GM19023 (cell line): ENCODE data around the gene PFKFB3.
A peak's percentile ranks its signal among the peaks of the same experiment; 100 is the strongest.

ENCODE experiments used
- ATAC-seq: cut with Tn5 transposase; IDR thresholded peaks from one replicate; pipeline ENCODE4 v1.9.1; 2021; ENCODE audit warnings: mild to moderate bottlenecking, moderate library complexity; ENCODE audit not compliant: unreplicated experiment

Gene PFKFB3

DNA sequence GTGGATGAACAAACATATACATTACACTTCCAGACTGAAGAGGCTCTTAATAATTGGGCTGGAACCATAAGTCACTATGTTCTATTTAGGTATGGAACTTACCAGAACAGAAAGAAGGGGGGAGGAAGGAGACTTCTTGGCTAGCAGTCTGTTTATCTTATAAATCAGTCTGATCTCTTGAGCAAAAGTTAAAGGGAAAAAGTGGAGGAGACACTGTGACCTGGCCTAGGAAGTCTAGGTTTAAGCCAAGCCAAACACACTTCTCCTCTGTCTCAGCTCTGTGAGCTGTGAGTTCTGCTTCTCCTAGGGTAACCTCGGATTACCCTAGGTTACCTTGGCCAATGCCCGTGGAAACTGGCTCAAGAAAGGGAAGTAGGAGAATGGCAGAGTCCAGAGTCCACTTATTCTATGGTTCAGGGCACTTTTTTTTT, 95.2 kb downstream of the PFKFB3 start:
- no peak for ATAC-seq

- no peak for ATAC-seq
Observed at GRCh38 chr10:6298428-6298827, 95.7 kb downstream of the PFKFB3 start.

DNA sequence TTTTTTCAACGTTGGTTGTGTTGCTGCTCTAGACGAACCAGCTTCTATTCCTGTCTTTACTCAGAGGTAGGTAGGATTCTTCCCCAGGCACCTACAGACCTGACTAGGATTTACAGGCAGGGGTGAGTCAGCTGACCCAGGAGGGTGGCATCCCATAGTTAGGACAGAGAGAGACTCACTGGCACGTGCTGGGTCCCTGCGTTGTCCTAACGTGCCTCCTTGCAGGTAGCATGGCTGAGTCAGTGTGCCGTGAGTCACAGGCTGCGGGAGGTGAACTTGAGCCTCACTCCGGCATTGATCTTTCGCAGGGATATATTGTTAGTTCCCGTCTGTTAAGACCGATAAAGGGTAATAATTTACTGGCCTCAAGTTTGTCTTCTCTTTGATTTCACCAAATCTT, 96.5 kb downstream of the PFKFB3 start:
- no peak for ATAC-seq

DNA sequence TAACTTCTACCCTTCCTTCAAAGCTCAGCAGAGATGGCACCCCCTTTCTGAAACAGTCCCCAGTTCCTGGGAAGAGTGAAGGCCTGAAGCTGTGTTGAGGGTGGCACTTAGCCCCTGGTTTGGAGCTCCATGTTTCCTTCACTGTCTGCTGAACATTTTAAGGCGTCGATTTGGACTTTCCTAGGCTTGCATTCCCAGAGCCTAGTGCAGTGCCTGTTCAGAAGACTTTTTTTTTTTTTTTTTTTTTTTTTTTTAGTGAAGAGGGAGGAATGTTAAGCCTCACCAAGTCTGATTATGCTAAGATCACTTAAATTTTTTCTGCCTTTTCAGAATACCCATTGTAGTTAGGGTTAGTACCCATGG, 97.0 kb downstream of the PFKFB3 start:
- no peak for ATAC-seq

DNA sequence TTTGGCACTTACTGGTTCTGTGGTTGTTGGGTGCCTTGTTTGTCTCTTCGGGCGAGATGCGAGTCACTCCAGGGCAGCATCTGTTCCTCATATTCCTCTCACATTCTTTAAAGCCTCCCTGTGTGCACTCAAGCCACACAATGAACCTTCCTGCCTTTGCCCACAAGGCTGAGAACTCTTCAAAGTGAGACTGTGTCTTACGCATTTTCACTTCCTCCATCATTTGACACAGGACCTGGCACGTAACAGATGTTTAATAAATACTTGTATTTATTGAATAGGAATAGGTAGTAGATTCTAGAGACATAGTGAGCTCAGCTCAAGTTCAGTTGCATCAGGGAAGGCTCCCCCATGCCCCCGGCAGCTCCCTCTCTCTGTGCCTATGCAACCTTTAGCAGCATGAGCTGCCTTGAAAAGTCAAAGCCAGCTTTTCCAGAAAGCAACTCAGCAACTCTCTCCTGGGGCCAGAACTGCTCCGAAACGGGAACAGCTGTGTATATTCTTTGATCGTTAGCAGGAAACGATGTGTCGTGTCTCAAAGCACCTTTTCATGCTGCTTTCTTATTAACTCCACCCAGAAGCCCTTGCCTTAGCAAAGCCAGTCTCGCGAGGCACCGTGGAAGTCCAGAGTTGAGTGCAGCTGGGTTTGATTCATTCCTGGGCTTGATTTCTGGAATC, 97.5 kb downstream of the PFKFB3 start:
- ATAC-seq: peak; percentile 79

DNA sequence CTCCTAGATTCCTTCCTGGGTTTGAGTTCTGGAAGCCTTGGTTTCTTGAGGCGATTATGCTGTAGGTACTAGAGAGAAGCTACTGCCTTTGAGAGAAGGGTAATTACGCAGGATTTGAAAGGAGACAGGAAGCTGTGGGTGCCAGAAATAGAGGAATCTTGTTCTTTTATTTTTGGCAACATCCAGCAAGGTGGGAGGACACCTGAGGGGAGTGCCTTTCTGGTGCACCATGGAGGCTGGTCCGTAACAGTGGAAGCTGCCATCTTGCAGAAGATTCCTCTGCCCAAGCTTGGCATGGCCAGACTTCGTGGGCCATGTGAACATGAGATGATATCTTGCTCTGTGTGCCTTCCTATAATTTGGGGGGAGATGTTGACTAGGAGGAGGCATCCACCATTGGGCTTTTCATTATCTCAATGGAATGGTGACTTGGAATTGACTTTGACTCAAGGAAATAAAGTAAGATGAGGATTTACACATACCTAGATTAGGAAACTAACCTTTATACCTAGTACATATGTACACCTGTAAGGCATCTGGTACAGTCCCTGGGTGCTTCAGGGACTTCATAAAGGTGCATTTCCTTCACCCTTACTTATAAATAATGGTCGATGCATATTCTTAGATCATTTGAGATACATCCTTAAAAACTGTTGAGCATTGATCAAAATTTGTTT, 98.2 kb downstream of the PFKFB3 start:
- no peak for ATAC-seq

DNA sequence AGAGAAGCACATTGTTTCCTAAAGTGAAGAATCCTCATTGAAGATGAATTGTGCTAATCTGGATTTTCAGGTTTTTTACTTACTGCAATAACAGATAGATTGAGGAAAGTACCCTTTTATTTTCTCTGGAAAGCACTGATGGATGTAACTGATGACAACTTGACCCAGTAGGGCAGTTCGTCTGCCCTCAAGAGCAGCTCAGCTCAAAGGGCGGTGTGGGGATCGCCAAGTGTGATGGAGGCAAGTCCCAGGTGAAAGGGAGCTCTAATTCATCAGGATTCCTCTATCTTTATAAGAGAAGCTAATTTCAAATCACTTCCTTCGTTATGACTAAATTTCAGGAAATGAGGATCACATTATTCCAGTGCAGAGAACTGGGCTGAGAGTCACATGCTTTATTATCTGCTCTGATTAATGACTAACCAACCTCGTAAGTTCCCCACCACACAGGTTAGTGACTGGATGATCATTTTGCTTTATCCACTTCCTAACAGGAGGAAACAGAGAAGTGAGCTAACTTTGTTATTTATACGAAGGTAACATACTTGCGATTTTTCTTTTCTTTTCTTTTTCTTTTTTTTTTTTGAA, 98.8 kb downstream of the PFKFB3 start:
- no peak for ATAC-seq
